GM18498 (cell line): ENCODE measurements around the gene GCGR.

Experiments used
- ATAC-seq: cut with Tn5 transposase; IDR thresholded peaks from one replicate; pipeline ENCODE4 v1.9.1; 2021; ENCODE audit warnings: mild to moderate bottlenecking, moderate library complexity; ENCODE audit not compliant: unreplicated experiment

GCGR gene

GRCh38 chr17:81803728-81804558 lies at the start of gene GCGR:
Gene GCGR, plus strand, starts transcription at chr17:81804150. Its CDS starts 4,869 bp downstream, at chr17:81809019.
- no peak for ATAC-seq

- ATAC-seq = no peak
These were observed 11.0 kb upstream of the GCGR start for GRCh38 chr17:81792675-81793615.

- no peak for ATAC-seq
These were observed 9.9 kb upstream of the GCGR start for GRCh38 chr17:81794074-81794476.

- ATAC-seq = no peak
These were observed 9.4 kb upstream of the GCGR start for GRCh38 chr17:81794509-81794908.

GRCh38 chr17:81801327-81801726 lies 2.6 kb upstream of the GCGR start:
- ATAC-seq = no peak

GRCh38 chr17:81802048-81802758 lies 1.7 kb upstream of the GCGR start:
- ATAC-seq = no peak

- ATAC-seq = no peak
These were observed 900 bp upstream of the GCGR start for GRCh38 chr17:81802856-81803643.

GRCh38 chr17:81804559-81805399 lies 829 bp downstream of the GCGR start:
- no peak for ATAC-seq

- no peak for ATAC-seq
These were observed 1.9 kb downstream of the GCGR start for GRCh38 chr17:81805707-81806460.

- no peak for ATAC-seq
These were observed 2.7 kb downstream of the GCGR start for GRCh38 chr17:81806461-81807209.

- ATAC-seq = no peak
These were observed 3.3 kb downstream of the GCGR start for GRCh38 chr17:81807210-81807719.

GRCh38 chr17:81807839-81808238 lies 3.9 kb downstream of the GCGR start:
- no peak for ATAC-seq

- ATAC-seq = no peak
These were observed 5.0 kb downstream of the GCGR start for GRCh38 chr17:81808778-81809555.

GRCh38 chr17:81809556-81809998 lies 5.6 kb downstream of the GCGR start:
- no peak for ATAC-seq

- no peak for ATAC-seq
These were observed 6.5 kb downstream of the GCGR start for GRCh38 chr17:81810476-81810875.

- ATAC-seq = no peak
These were observed 7.1 kb downstream of the GCGR start for GRCh38 chr17:81810892-81811704.
